Naive thymus-derived CD4-positive, alpha-beta T cell (primary cell): Measurements from ENCODE around the gene ELF3. TPM values are rescaled to one million over a fixed set of nuclear protein-coding genes. Genes with fewer than 3 reads are reported as not detected.
"Not testable (repeated sequence)": the region's sequence is repeated elsewhere in the genome, so short reads cannot be mapped to it uniquely, and the experiment has no call there.

ENCODE experiments used
- ATAC-seq: fragments of 150-1000 bp; cut with Tn5 transposase; 2 replicates; pipeline ENCODE4 v1.10.0; 2021; ENCODE audit warnings: mild to moderate bottlenecking, moderate library complexity
- CTCF ChIA-PET: fragments of 350-600 bp; sonication (Branson Sonifier 250); formaldehyde crosslinking; loops from one replicate; lab custom pipeline; 2021; ENCODE audit warnings: antibody characterized with exemption; lab: Charles Lee
- POLR2A ChIA-PET: fragments of 350-600 bp; sonication (Branson Sonifier 250); formaldehyde crosslinking; loops from one replicate; lab custom pipeline; 2021; ENCODE audit warnings: antibody characterized with exemption, inconsistent platforms; lab: Charles Lee
- DNase-seq, 9 donors: peaks; one replicate each; pipeline versions ENCODE4 v3.0.0 to v3.0.0-alpha.2; 2020 to 2022; ENCODE audit warnings: mixed read lengths in 1 of 9
- H3K27ac ChIP-seq: one replicate; pipeline ENCODE4 v1.7.0; 2013; ENCODE audit warnings: mild to moderate bottlenecking, low read depth, low read length, moderate library complexity
- H3K27me3 ChIP-seq, 2 donors: one replicate each; pipeline ENCODE4 v1.7.0; 2013; ENCODE audit warnings: low read length in 2 of 2, mild to moderate bottlenecking in 2 of 2, moderate library complexity in 2 of 2; ENCODE audit not compliant: control insufficient read depth in 2 of 2, insufficient read depth in 2 of 2
- H3K36me3 ChIP-seq, 3 experiments: 1 replicate in 2 of 3; 2 replicates in 1 of 3; pipeline ENCODE4 v1.7.0; 2013; ENCODE audit warnings: low read length in 3 of 3, mild to moderate bottlenecking in 3 of 3, moderate library complexity in 1 of 3; ENCODE audit not compliant: insufficient read depth in 3 of 3, control insufficient read depth in 2 of 3
- H3K4me1 ChIP-seq, 2 donors: one replicate each; pipeline ENCODE4 v1.7.0; 2013; ENCODE audit warnings: low read length in 2 of 2, mild to moderate bottlenecking in 2 of 2, moderate library complexity in 1 of 2; ENCODE audit not compliant: control insufficient read depth in 2 of 2, insufficient read depth in 2 of 2
- H3K4me3 ChIP-seq: 2 replicates; pipeline ENCODE4 v1.7.0; 2013; ENCODE audit warnings: mild to moderate bottlenecking, low read length
- H3K9me3 ChIP-seq, 3 experiments: 1 replicate in 2 of 3; 2 replicates in 1 of 3; pipeline ENCODE4 v1.7.0; 2013; ENCODE audit warnings: low read length in 3 of 3; ENCODE audit not compliant: control insufficient read depth in 2 of 3
- H3K27ac Mint-ChIP-seq, 9 donors: one replicate each; pipeline ENCODE4 v1.8.0; 2020 to 2022; ENCODE audit warnings: mixed read lengths in 9 of 9, mild to moderate bottlenecking in 8 of 9, moderate library complexity in 5 of 9, inconsistent platforms in 2 of 9
- H3K27me3 Mint-ChIP-seq, 5 donors: one replicate each; pipeline ENCODE4 v1.8.0; 2021 to 2022; ENCODE audit warnings: mixed read lengths in 5 of 5, mild to moderate bottlenecking in 1 of 5
- H3K36me3 Mint-ChIP-seq, 5 donors: one replicate each; pipeline ENCODE4 v1.8.0; 2020 to 2022; ENCODE audit warnings: mixed read lengths in 5 of 5, mild to moderate bottlenecking in 3 of 5, inconsistent platforms in 1 of 5
- H3K4me1 Mint-ChIP-seq, 7 donors: one replicate each; pipeline ENCODE4 v1.8.0; 2020 to 2022; ENCODE audit warnings: mixed read lengths in 7 of 7, mild to moderate bottlenecking in 3 of 7, inconsistent platforms in 1 of 7
- H3K4me3 Mint-ChIP-seq, 10 donors: one replicate each; pipeline ENCODE4 v1.8.0; 2020 to 2022; ENCODE audit warnings: mild to moderate bottlenecking in 10 of 10, mixed read lengths in 10 of 10, moderate library complexity in 6 of 10, inconsistent platforms in 2 of 10
- H3K9me3 Mint-ChIP-seq, 11 donors: one replicate each; pipeline ENCODE4 v1.8.0; 2020 to 2022; ENCODE audit warnings: mixed read lengths in 11 of 11, mild to moderate bottlenecking in 4 of 11, inconsistent platforms in 1 of 11, moderate library complexity in 1 of 11
- intact Hi-C, 2 donors: fragments of 100-400 bp; cut with micrococcal nuclease; formaldehyde crosslinking; loops; one replicate each; pipeline ENCODE4 v1.15.1; 2023
- microRNA-seq: library from miRNA; unstranded; fragments of <30 nt; microRNA quantifications from one replicate; pipeline ENCODE4 v1.2.0, GENCODE V29; 2022; ENCODE audit warnings: borderline microRNAs expressed
- polyA plus RNA-seq, 2 donors: library from polyadenylated mRNA; unstranded; fragments of 300-500 nt; fragmentation: Illumina TruSeq; gene quantifications; one replicate each; pipeline ENCODE4 v1.2.3, GENCODE V29; 2021
- total RNA-seq, 6 experiments: library from RNA in 5 of 6; stranded (reverse) in 5 of 6; gene quantifications; 1 replicate in 5 of 6; 2 replicates in 1 of 6; pipeline ENCODE4 v1.2.3 and lab custom pipeline; 2021 to 2026

Gene ELF3
- total and polyA plus RNA-seq, 7 experiments from 2014 or later: 0.19 to 2.8 (median 1.4) TPM; not detected in 1

DNA sequence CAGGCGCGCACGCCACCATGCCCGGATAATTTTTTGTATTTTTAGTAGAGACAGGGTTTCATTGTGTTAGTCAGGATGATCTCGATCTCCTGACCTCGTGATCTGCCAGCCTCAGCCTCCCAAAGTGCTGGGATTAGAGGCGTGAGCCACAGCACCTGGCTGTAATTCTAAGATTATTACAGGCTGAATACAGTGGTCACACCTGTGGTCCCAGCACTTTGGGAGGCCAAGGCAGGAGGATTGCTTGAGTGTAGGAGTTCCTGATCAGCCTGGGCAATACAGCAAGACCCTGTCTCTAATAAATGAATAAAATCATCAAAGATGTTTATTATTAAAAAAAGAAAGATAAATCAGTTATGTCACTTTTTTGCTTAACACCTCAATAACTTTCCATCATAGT is 52.2 kb downstream of the ELF3 start:
- POLR2A ChIA-PET, H3K36me3 Mint-ChIP-seq, H3K27me3 ChIP-seq, H3K4me3 Mint-ChIP-seq, H3K4me1 Mint-ChIP-seq, intact Hi-C loops, H3K9me3 ChIP-seq, H3K27me3 Mint-ChIP-seq, H3K4me1 ChIP-seq, H3K4me3 ChIP-seq, H3K9me3 Mint-ChIP-seq, CTCF ChIA-PET, ATAC-seq, H3K27ac ChIP-seq, H3K27ac Mint-ChIP-seq, DNase-seq, H3K36me3 ChIP-seq: not testable (repeated sequence)

DNA sequence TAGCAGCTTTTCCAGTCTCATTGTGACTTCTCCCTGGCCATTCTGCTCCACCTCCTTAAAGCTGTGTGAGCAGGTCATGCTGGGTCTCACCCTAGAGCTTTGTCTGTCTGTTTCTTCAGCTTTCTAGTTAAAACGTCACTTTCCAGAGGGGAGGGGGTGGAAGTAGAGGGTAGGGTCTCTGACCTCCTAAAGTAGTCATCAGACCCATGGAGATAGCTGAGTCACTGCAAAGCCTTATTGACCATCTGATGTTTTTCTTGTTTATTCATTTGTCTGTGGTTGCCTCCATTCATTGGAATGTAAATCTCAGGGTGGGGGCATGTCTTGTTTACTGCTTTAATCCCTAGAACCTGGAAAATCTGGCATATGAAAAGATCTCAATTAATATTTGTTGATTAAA is 52.7 kb downstream of the ELF3 start:
- ChIA-PET CTCF (no interaction called here), POLR2A (no interaction called here)
- H3K36me3 Mint-ChIP-seq: no peaks in the 10 kb centered on the region

DNA sequence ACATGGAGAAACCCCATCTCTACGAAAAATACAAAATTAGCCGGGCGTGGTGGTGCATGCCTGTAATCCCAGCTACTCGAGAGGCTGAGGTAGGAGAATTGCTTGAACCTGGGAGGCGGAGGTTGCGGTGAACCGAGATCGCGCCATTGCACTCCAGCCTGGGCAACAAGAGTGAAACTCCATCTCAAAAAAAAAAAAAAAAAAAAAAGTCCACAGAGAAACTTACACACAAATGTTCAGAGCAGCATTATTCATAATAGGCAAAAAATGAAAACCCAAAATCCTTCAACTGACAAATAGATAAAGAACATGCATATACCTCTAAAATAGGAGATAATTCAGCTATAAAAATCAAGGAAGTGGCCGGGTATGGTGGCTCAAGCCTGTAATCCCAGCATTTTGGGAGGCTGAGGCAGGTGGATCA is 54.5 kb downstream of the ELF3 start:
- H3K27me3 ChIP-seq, H3K36me3 Mint-ChIP-seq, H3K9me3 Mint-ChIP-seq, H3K9me3 ChIP-seq, H3K36me3 ChIP-seq, CTCF ChIA-PET, H3K4me1 Mint-ChIP-seq, ATAC-seq, H3K27me3 Mint-ChIP-seq, H3K27ac ChIP-seq, H3K27ac Mint-ChIP-seq, POLR2A ChIA-PET, H3K4me1 ChIP-seq, H3K4me3 Mint-ChIP-seq, intact Hi-C loops, DNase-seq, H3K4me3 ChIP-seq: not testable (repeated sequence)

More for the DNA sequence above, 52.7 kb downstream of the ELF3 start:
- Mint-ChIP-seq H3K27me3 (peaks cover 0 to 4% (median 0%) of the 10 kb centered on the region in 5 donors), H3K4me3 (no peak overlapping the region), H3K9me3 (no peaks in the 10 kb centered on the region), H3K27ac (no peak overlapping the region), H3K4me1 (no peaks in the 10 kb centered on the region)
- Histone ChIP-seq H3K27ac (no peak overlapping the region), H3K4me1 (no peaks in the 10 kb centered on the region), H3K27me3 (no peaks in the 10 kb centered on the region), H3K9me3 (no peaks in the 10 kb centered on the region), H3K4me3 (no peak overlapping the region), H3K36me3 (no peaks in the 10 kb centered on the region)
- intact Hi-C loops: no loop called here
- ATAC-seq: no peak
- DNase-seq: no peak

Small RNA genes lying within 50 kb of the gene (microRNA-seq; reads per million reads assigned to microRNA genes)
- gene MIR6740: not detected

Other genes starting within 250 kb of the ELF3 start
- 10 to 100 TPM; 28.7 to 55.3 (median 37.9) TPM for gene IPO9, start 181.4 kb upstream of the ELF3 start, total RNA-seq
- gene IPO9, start 181.4 kb upstream of the ELF3 start, polyA plus RNA-seq: 10 to 100 TPM; 20.8 to 24.7 TPM
- gene SHISA4, start 121.7 kb upstream of the ELF3 start, total RNA-seq: 1 to 10 TPM in 2 of 5 experiments, under 1 TPM in 3; 0.30 to 1.4 (median 0.66) TPM
- gene SHISA4, start 121.7 kb upstream of the ELF3 start, polyA plus RNA-seq: not detected
- not detected for gene LMOD1, start 64.0 kb upstream of the ELF3 start, total RNA-seq
- not detected for gene LMOD1, start 64.0 kb upstream of the ELF3 start, polyA plus RNA-seq
- 10 to 100 TPM; 27.1 to 58.4 (median 43.1) TPM for gene TIMM17A, start 55.1 kb upstream of the ELF3 start, total RNA-seq
- 10 to 100 TPM; 20.6 to 25.5 TPM for gene TIMM17A, start 55.1 kb upstream of the ELF3 start, polyA plus RNA-seq
- 10 to 100 TPM; 19.4 to 43.4 (median 26.8) TPM for gene RNPEP, start 27.9 kb upstream of the ELF3 start, total RNA-seq
- 10 to 100 TPM; 23.1 to 30.2 TPM for gene RNPEP, start 27.9 kb upstream of the ELF3 start, polyA plus RNA-seq
- gene GPR37L1, start 112.3 kb downstream of the ELF3 start, total RNA-seq: not detected
- under 1 TPM; 0.02 to 0.09 TPM for gene GPR37L1, start 112.3 kb downstream of the ELF3 start, polyA plus RNA-seq
- gene ARL8A, start 134.2 kb downstream of the ELF3 start, total RNA-seq: 10 to 100 TPM; 38.2 to 99.4 (median 54.3) TPM
- 1 to 10 TPM; 5.5 to 6.3 TPM for gene ARL8A, start 134.2 kb downstream of the ELF3 start, polyA plus RNA-seq
- gene PTPN7, start 150.0 kb downstream of the ELF3 start, total RNA-seq: 100 to 1,000 TPM in 2 of 5 experiments, 10 to 100 TPM in 3; 43.2 to 258 (median 97.0) TPM
- 10 to 100 TPM; 40.4 to 78.6 TPM for gene PTPN7, start 150.0 kb downstream of the ELF3 start, polyA plus RNA-seq
- gene LGR6, start 183.2 kb downstream of the ELF3 start, total RNA-seq: 1 to 10 TPM in 1 of 5 experiments, under 1 TPM in 3, not detected in 1; 0.16 to 5.8 (median 0.67) TPM
- gene LGR6, start 183.2 kb downstream of the ELF3 start, polyA plus RNA-seq: under 1 TPM; 0.22 to 0.29 TPM